Suppressor macrophage (primary cell): ENCODE measurements around the gene UBAC2.

ENCODE experiments used
- DNase-seq, 4 experiments: peaks; one replicate each; pipeline ENCODE4 v3.0.0-alpha.2; 2020 to 2022

The UBAC2 gene

GRCh38 chr13:99297331-99297730 lies 96.7 kb downstream of the UBAC2 start:
- DNase-seq = no peak

- DNase-seq = peak in 2 of 4 experiments; percentile 10 to 13
Measured at GRCh38 chr13:99298056-99298455, 97.4 kb downstream of the UBAC2 start.

GRCh38 chr13:99299256-99299919 lies 98.7 kb downstream of the UBAC2 start:
- DNase-seq = peak in 1 of 4 experiments; percentile 40

- DNase-seq = peak in 2 of 4 experiments; percentile 20 to 26
Measured at GRCh38 chr13:99299920-99300341, 99.3 kb downstream of the UBAC2 start.

- DNase-seq = peak in 2 of 4 experiments; percentile 7 to 24
Measured at GRCh38 chr13:99301056-99301838, 100.6 kb downstream of the UBAC2 start.

- DNase-seq = peak in 2 of 4 experiments; percentile 17 to 36
Measured at GRCh38 chr13:99301913-99302636, 101.4 kb downstream of the UBAC2 start.

- DNase-seq = peak in 2 of 4 experiments; percentile 16 to 17
Measured at GRCh38 chr13:99302637-99303505, 102.2 kb downstream of the UBAC2 start.

- DNase-seq = peak; percentile 72 to 85 (median 84)
Measured at GRCh38 chr13:99303863-99304521, 103.3 kb downstream of the UBAC2 start.

GRCh38 chr13:99304541-99304940 lies 103.9 kb downstream of the UBAC2 start:
- peak in 1 of 4 experiments; percentile 11 for DNase-seq

GRCh38 chr13:99305158-99305557 lies 104.5 kb downstream of the UBAC2 start:
- DNase-seq = peak in 1 of 4 experiments; percentile 6

GRCh38 chr13:99305566-99305965 lies 104.9 kb downstream of the UBAC2 start:
- DNase-seq = peak in 2 of 4 experiments; percentile 21

GRCh38 chr13:99307247-99307646 lies 106.6 kb downstream of the UBAC2 start, which contains the start of gene GPR183:
Gene GPR183, minus strand, starts transcription at chr13:99307399. Its CDS starts 11,254 bp downstream, at chr13:99296145.
- peak; percentile 79 to 95 (median 87) for DNase-seq

GRCh38 chr13:99307648-99308339 lies 107.1 kb downstream of the UBAC2 start:
- DNase-seq = peak; percentile 62 to 85 (median 74)

GRCh38 chr13:99308471-99309087 lies 107.9 kb downstream of the UBAC2 start:
- peak in 2 of 4 experiments; percentile 57 to 77 for DNase-seq

- peak; percentile 49 to 93 (median 78) for DNase-seq
Measured at GRCh38 chr13:99310382-99311031, 109.9 kb downstream of the UBAC2 start.

GRCh38 chr13:99311137-99311536 lies 110.5 kb downstream of the UBAC2 start:
- DNase-seq = peak in 3 of 4 experiments; percentile 7 to 42 (median 25)

- DNase-seq = peak in 3 of 4 experiments; percentile 24 to 53 (median 42)
Measured at GRCh38 chr13:99311748-99312492, 111.3 kb downstream of the UBAC2 start.

GRCh38 chr13:99312493-99312883 lies 111.8 kb downstream of the UBAC2 start:
- DNase-seq = peak; percentile 96 to 99 (median 98)

- peak; percentile 8 to 44 (median 36) for DNase-seq
Measured at GRCh38 chr13:99313501-99313900, 112.8 kb downstream of the UBAC2 start.
